Progenitor cell of endocrine pancreas (in vitro differentiated cells): Measurements from ENCODE around the gene PAPSS1. TPM values are rescaled to one million over a fixed set of nuclear protein-coding genes. Genes with fewer than 3 reads are reported as not detected.

Experiments
- DNase-seq: peaks from one replicate; pipeline ENCODE4 v3.0.0; 2021; ENCODE audit warnings: low spot score; ENCODE audit not compliant: unreplicated experiment
- H3K27ac Mint-ChIP-seq: 2 replicates; pipeline ENCODE4 v1.8.0; 2021; ENCODE audit warnings: mild to moderate bottlenecking, moderate library complexity, mixed read lengths
- H3K27me3 Mint-ChIP-seq: 2 replicates; pipeline ENCODE4 v1.8.0; 2021; ENCODE audit warnings: mixed read lengths
- H3K36me3 Mint-ChIP-seq: 2 replicates; pipeline ENCODE4 v1.8.0; 2022; ENCODE audit warnings: mixed read lengths; ENCODE audit not compliant: insufficient read depth
- H3K4me1 Mint-ChIP-seq: 2 replicates; pipeline ENCODE4 v1.8.0; 2021; ENCODE audit warnings: low read depth, mixed read lengths
- H3K4me3 Mint-ChIP-seq: 2 replicates; pipeline ENCODE4 v1.8.0; 2021; ENCODE audit warnings: low read depth, mild to moderate bottlenecking, moderate library complexity, mixed read lengths
- H3K9me3 Mint-ChIP-seq: 2 replicates; pipeline ENCODE4 v1.8.0; 2021; ENCODE audit warnings: low read depth, mixed read lengths
- total RNA-seq: library from RNA; stranded (reverse); gene quantifications from 2 replicates; pipeline ENCODE4 v1.2.1, GENCODE V29; 2021
- TF ChIP-seq, protein P1 (sequence below): fragments of 200-600 bp; sonication (generic); IDR thresholded peaks from one replicate; pipeline ENCODE4 v1.5.0; 2021; ENCODE audit warnings: antibody characterized with exemption, mild to moderate bottlenecking; ENCODE audit not compliant: unreplicated experiment

PAPSS1 gene
- total RNA-seq, 1 donor from 2014 or later, result 136 TPM

GRCh38 chr4:107579099-107579498 is 140.9 kb downstream of the PAPSS1 start:
- Mint-ChIP-seq H3K4me1 (no peaks in the 10 kb centered on the region), H3K4me3 (no peak overlapping the region), H3K27ac (no peak overlapping the region), H3K9me3 (peaks cover 14% of the 10 kb centered on the region), H3K36me3 (no peaks in the 10 kb centered on the region), H3K27me3 (no peaks in the 10 kb centered on the region)
- TF ChIP-seq, protein P1, sequence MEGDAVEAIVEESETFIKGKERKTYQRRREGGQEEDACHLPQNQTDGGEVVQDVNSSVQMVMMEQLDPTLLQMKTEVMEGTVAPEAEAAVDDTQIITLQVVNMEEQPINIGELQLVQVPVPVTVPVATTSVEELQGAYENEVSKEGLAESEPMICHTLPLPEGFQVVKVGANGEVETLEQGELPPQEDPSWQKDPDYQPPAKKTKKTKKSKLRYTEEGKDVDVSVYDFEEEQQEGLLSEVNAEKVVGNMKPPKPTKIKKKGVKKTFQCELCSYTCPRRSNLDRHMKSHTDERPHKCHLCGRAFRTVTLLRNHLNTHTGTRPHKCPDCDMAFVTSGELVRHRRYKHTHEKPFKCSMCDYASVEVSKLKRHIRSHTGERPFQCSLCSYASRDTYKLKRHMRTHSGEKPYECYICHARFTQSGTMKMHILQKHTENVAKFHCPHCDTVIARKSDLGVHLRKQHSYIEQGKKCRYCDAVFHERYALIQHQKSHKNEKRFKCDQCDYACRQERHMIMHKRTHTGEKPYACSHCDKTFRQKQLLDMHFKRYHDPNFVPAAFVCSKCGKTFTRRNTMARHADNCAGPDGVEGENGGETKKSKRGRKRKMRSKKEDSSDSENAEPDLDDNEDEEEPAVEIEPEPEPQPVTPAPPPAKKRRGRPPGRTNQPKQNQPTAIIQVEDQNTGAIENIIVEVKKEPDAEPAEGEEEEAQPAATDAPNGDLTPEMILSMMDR, result no peak
- no peak for DNase-seq

GRCh38 chr4:107578321-107578720 is 141.7 kb downstream of the PAPSS1 start:
- Mint-ChIP-seq H3K27me3 (no peaks in the 10 kb centered on the region), H3K36me3 (no peaks in the 10 kb centered on the region), H3K27ac (no peak overlapping the region)

DNA sequence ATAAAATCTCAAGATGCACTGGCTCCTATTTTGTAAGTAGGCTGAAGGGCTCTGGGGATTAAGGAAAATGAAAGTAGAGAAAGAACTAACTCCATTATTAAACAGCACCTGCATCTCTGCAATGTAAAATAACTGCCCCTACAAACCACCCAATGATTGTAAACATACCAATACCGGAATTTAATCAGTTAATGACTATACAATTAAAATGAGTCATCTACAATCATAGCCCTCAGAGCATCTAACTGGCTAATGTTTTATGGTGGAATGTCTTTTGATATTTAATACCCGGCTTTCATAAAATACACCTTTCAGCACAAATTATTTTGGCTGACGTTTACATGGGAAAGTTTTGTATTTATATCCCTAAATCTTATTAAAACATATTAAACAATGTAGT is 142.3 kb downstream of the PAPSS1 start:
- Mint-ChIP-seq H3K9me3 (peaks cover 6% of the 10 kb centered on the region), H3K4me1 (no peaks in the 10 kb centered on the region), H3K27me3 (no peaks in the 10 kb centered on the region), H3K27ac (no peak overlapping the region), H3K36me3 (no peaks in the 10 kb centered on the region), H3K4me3 (no peak overlapping the region)
- DNase-seq, result no peak
- TF ChIP-seq, protein P1, result no peak

More at GRCh38 chr4:107578321-107578720, 141.7 kb downstream of the PAPSS1 start:
- no peak for DNase-seq
- Mint-ChIP-seq H3K9me3 (peaks cover 7% of the 10 kb centered on the region), H3K4me3 (no peak overlapping the region), H3K4me1 (no peaks in the 10 kb centered on the region)
- TF ChIP-seq, protein P1, result no peak

GRCh38 chr4:107575243-107575642 is 144.8 kb downstream of the PAPSS1 start:
- no peak for DNase-seq
- Mint-ChIP-seq H3K27ac (no peak overlapping the region), H3K36me3 (no peaks in the 10 kb centered on the region), H3K27me3 (no peaks in the 10 kb centered on the region), H3K4me1 (no peaks in the 10 kb centered on the region), H3K4me3 (no peak overlapping the region), H3K9me3 (no peaks in the 10 kb centered on the region)
- TF ChIP-seq, protein P1, result no peak

DNA sequence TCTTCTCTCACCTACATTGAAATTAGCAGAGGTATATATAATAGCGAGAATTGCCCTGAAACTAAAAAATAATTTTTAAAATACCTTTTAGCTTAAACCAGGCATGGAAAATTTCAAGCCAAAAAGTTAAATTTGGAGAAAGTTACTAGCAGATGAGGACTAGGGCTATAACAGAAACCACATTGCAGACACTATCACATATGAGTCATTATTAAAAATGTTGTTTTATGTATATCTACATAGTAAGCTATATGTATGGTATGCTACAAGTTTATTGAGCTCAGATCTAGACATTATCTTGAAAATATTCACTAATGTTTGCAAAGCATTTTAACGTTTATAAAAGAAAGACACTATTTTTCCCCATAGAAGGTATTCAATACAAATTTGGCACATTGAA is 147.8 kb downstream of the PAPSS1 start:
- TF ChIP-seq, protein P1, result no peak
- Mint-ChIP-seq H3K4me1 (no peaks in the 10 kb centered on the region), H3K36me3 (no peaks in the 10 kb centered on the region), H3K27ac (no peak overlapping the region), H3K27me3 (no peaks in the 10 kb centered on the region), H3K4me3 (no peak overlapping the region), H3K9me3 (peaks cover 15% of the 10 kb centered on the region)
- DNase-seq, result no peak
